Neural cell (in vitro differentiated cells): ENCODE results near the gene SERTAD1.

Experiments used
- POLR2AphosphoS5 ChIP-seq: IDR thresholded peaks from 2 replicates; pipeline ENCODE4 v1.6.1; 2012
- TF ChIP-seq, protein P1 (sequence below): fragments of 450-650 bp; IDR thresholded peaks from 2 replicates; pipeline ENCODE4 v1.5.1; 2014; ENCODE audit warnings: antibody characterized with exemption, mild to moderate bottlenecking, moderate library complexity; ENCODE audit not compliant: poor library complexity, severe bottlenecking
- TF ChIP-seq, protein P2 (sequence below): IDR thresholded peaks from 2 replicates; pipeline ENCODE4 v1.6.1; 2012; ENCODE audit warnings: borderline replicate concordance

DNA sequence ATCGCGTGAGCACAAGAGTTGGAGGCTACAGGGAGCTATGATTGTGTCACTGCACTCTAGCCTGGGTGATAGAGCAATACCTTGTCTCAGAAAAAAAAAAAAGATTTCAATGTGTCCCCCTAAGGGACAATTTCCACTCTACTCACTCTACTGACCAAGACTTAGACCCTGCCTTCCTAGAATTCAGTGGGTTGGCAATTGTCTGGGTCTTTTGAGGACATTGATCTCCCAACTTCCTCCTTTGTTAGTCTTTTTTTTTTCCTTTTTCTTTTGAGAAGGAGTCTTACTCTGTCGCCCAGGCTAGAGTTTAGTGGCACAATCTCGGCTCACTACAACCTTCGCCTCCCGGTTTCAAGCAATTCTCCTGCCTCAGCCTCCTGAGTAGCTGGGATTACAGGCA lies 43.2 kb upstream of the SERTAD1 start:
- no peak for TF ChIP-seq POLR2AphosphoS5
- TF ChIP-seq, protein P1, sequence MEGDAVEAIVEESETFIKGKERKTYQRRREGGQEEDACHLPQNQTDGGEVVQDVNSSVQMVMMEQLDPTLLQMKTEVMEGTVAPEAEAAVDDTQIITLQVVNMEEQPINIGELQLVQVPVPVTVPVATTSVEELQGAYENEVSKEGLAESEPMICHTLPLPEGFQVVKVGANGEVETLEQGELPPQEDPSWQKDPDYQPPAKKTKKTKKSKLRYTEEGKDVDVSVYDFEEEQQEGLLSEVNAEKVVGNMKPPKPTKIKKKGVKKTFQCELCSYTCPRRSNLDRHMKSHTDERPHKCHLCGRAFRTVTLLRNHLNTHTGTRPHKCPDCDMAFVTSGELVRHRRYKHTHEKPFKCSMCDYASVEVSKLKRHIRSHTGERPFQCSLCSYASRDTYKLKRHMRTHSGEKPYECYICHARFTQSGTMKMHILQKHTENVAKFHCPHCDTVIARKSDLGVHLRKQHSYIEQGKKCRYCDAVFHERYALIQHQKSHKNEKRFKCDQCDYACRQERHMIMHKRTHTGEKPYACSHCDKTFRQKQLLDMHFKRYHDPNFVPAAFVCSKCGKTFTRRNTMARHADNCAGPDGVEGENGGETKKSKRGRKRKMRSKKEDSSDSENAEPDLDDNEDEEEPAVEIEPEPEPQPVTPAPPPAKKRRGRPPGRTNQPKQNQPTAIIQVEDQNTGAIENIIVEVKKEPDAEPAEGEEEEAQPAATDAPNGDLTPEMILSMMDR: no peak
- TF ChIP-seq, protein P2, sequence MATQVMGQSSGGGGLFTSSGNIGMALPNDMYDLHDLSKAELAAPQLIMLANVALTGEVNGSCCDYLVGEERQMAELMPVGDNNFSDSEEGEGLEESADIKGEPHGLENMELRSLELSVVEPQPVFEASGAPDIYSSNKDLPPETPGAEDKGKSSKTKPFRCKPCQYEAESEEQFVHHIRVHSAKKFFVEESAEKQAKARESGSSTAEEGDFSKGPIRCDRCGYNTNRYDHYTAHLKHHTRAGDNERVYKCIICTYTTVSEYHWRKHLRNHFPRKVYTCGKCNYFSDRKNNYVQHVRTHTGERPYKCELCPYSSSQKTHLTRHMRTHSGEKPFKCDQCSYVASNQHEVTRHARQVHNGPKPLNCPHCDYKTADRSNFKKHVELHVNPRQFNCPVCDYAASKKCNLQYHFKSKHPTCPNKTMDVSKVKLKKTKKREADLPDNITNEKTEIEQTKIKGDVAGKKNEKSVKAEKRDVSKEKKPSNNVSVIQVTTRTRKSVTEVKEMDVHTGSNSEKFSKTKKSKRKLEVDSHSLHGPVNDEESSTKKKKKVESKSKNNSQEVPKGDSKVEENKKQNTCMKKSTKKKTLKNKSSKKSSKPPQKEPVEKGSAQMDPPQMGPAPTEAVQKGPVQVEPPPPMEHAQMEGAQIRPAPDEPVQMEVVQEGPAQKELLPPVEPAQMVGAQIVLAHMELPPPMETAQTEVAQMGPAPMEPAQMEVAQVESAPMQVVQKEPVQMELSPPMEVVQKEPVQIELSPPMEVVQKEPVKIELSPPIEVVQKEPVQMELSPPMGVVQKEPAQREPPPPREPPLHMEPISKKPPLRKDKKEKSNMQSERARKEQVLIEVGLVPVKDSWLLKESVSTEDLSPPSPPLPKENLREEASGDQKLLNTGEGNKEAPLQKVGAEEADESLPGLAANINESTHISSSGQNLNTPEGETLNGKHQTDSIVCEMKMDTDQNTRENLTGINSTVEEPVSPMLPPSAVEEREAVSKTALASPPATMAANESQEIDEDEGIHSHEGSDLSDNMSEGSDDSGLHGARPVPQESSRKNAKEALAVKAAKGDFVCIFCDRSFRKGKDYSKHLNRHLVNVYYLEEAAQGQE: no peak
